ENCODE measurements around the gene FGD2. TPM values are rescaled to one million over a fixed set of nuclear protein-coding genes. Genes with fewer than 3 reads are reported as not detected.

Gene FGD2
- total and polyA plus RNA-seq, 9 of the 15 experiments (the other 6 are each of a cell fraction or from before 2014, with no cell fraction given), result 0.09 TPM; not detected in 8

- in situ Hi-C loops (cut with MboI) (no loop called here), intact Hi-C loops (cut with micrococcal nuclease) (loop anchor here (1.0 kb wide), 1 partner anchor 41 kb away; no protein-coding TSS in a partner anchor)
- Histone ChIP-seq H4K20me1 (replicated peaks; ENCODE audit: control insufficient read depth, insufficient read depth, low read length) (peaks cover 36% of the 10 kb centered on the region), H2AFZ (ENCODE audit: low read depth, low read length) (no peak overlapping the region), H3K4me3 (no peak overlapping the region), H3K4me2 (ENCODE audit: insufficient read depth, low read length) (no peak overlapping the region), H3K4me1 (replicated peaks in 1 of 2; ENCODE audit: control insufficient read depth in 2 of 2, insufficient read depth in 2 of 2, low read length in 2 of 2) (peaks cover 2 to 9% of the 10 kb centered on the region in 2 experiments; a peak in 4 of 5 replicates), H3K27me3 (ENCODE audit: control insufficient read depth in 2 of 2, insufficient read depth in 2 of 2, low read length in 2 of 2) (no peaks in the 10 kb centered on the region), H3K79me2 (ENCODE audit: control insufficient read depth, insufficient read depth, low read length) (peaks cover 30% of the 10 kb centered on the region), H3K9ac (ENCODE audit: insufficient read depth in 1 of 2, low read depth in 2 of 2, low read length in 2 of 2) (no peak overlapping the region), H3K27ac (ENCODE audit: extremely low read depth, low read depth, low read length) (no peak overlapping the region), H3K9me3 (replicated peaks; ENCODE audit: control insufficient read depth, insufficient read depth, low read depth, low read length) (no peaks in the 10 kb centered on the region), H3K9me1 (ENCODE audit: control insufficient read depth, insufficient read depth, low read length) (peaks cover 8% of the 10 kb centered on the region), H3K36me3 (ENCODE audit: control insufficient read depth, insufficient read depth, low read length) (peaks cover 100% of the 10 kb centered on the region)
- DNase-seq (ENCODE audit: extremely low read depth in 1 of 4, low spot score in 3 of 4) (no peak), ATAC-seq (no peak), FAIRE-seq (peak; percentile 26)
- no TSS peak for BruUV-seq (replicated peaks)
- POLR2A ChIA-PET, result interaction anchor here (0.6 to 1.1 kb wide), 5 partner anchors 9 to 1269 kb away, joined by 3 read pairs; partner anchors contain the start of gene MTCH1
- CTCF ChIA-PET (ENCODE audit: low intra/inter-chr PET ratio), result no interaction called here
- 93% methylated on average over 6 of the region's 6 CpGs for WGBS (ENCODE audit: insufficient coverage, low coverage, missing lambda C conversion rate)
- TF ChIP-seq TFAP4 (CRISPR knock-in tag; IDR thresholded peaks at IDR 0.05; ENCODE audit: borderline replicate concordance) (peak; percentile 3; the same call in 1 of the 2 replicates), L3MBTL2 (IDR thresholded peaks at IDR 0.05) (no peak), HDAC8 (tag; IDR thresholded peaks at IDR 0.05) (no peak), ZNF384 (IDR thresholded peaks at IDR 0.05; ENCODE audit: low read depth, low read length) (no peak), ATF7 (IDR thresholded peaks at IDR 0.05) (no peak), NR2C1 (IDR thresholded peaks at IDR 0.05) (no peak), NR2C1 (tag; IDR thresholded peaks at IDR 0.05) (no peak)
- TF ChIP-seq, protein P1, sequence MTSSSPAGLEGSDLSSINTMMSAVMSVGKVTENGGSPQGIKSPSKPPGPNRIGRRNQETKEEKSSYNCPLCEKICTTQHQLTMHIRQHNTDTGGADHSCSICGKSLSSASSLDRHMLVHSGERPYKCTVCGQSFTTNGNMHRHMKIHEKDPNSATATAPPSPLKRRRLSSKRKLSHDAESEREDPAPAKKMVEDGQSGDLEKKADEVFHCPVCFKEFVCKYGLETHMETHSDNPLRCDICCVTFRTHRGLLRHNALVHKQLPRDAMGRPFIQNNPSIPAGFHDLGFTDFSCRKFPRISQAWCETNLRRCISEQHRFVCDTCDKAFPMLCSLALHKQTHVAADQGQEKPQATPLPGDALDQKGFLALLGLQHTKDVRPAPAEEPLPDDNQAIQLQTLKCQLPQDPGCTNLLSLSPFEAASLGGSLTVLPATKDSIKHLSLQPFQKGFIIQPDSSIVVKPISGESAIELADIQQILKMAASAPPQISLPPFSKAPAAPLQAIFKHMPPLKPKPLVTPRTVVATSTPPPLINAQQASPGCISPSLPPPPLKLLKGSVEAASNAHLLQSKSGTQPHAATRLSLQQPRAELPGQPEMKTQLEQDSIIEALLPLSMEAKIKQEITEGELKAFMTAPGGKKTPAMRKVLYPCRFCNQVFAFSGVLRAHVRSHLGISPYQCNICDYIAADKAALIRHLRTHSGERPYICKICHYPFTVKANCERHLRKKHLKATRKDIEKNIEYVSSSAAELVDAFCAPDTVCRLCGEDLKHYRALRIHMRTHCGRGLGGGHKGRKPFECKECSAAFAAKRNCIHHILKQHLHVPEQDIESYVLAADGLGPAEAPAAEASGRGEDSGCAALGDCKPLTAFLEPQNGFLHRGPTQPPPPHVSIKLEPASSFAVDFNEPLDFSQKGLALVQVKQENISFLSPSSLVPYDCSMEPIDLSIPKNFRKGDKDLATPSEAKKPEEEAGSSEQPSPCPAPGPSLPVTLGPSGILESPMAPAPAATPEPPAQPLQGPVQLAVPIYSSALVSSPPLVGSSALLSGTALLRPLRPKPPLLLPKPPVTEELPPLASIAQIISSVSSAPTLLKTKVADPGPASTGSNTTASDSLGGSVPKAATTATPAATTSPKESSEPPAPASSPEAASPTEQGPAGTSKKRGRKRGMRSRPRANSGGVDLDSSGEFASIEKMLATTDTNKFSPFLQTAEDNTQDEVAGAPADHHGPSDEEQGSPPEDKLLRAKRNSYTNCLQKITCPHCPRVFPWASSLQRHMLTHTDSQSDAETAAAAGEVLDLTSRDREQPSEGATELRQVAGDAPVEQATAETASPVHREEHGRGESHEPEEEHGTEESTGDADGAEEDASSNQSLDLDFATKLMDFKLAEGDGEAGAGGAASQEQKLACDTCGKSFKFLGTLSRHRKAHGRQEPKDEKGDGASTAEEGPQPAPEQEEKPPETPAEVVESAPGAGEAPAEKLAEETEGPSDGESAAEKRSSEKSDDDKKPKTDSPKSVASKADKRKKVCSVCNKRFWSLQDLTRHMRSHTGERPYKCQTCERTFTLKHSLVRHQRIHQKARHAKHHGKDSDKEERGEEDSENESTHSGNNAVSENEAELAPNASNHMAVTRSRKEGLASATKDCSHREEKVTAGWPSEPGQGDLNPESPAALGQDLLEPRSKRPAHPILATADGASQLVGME (CRISPR knock-in tag; IDR thresholded peaks at IDR 0.05), result no peak
- TF ChIP-seq, protein P2, sequence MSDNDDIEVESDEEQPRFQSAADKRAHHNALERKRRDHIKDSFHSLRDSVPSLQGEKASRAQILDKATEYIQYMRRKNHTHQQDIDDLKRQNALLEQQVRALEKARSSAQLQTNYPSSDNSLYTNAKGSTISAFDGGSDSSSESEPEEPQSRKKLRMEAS (CRISPR knock-in tag; IDR thresholded peaks at IDR 0.05), result no peak
Observed at GRCh38 chr6:36976931-36977330, 28.5 kb upstream of the FGD2 start.
